Hematopoietic multipotent progenitor cell treated with erythropoietin and hydrocortisone succinate and interleukin-3 and kit ligand, for 8 days (in vitro differentiated cells): ENCODE measurements around the gene RNF215.

Experiments
- DNase-seq: peaks from one replicate; pipeline ENCODE4 v3.0.0-alpha.2; 2015

The RNF215 gene

GRCh38 chr22:30393885-30394284 is 6.7 kb upstream of the RNF215 start:
- DNase-seq: no peak

GRCh38 chr22:30393322-30393680 is 6.1 kb upstream of the RNF215 start:
- DNase-seq: no peak

- no peak for DNase-seq
Measured at GRCh38 chr22:30392661-30393321, 5.6 kb upstream of the RNF215 start.

GRCh38 chr22:30390974-30391691 is 3.9 kb upstream of the RNF215 start:
- DNase-seq: peak; percentile 94

DNA sequence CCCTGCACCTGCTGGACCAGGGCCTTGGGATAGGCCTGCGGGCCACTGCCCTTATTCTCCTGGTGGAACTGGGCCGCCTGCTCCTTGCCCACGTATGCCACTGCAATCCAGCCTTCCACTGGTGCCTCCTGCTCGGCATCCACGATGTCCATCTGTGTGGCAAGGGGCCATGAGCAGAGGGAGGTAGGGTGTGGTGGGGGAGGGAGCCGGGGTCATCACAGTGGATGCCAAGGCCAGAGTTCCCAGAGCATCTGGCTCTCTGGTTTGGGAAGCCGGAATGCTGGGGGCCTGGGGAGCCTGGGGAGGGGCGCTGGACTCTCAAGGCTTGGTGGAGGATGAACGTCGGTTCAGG is 627 bp downstream of the RNF215 start:
- DNase-seq: no peak

DNA sequence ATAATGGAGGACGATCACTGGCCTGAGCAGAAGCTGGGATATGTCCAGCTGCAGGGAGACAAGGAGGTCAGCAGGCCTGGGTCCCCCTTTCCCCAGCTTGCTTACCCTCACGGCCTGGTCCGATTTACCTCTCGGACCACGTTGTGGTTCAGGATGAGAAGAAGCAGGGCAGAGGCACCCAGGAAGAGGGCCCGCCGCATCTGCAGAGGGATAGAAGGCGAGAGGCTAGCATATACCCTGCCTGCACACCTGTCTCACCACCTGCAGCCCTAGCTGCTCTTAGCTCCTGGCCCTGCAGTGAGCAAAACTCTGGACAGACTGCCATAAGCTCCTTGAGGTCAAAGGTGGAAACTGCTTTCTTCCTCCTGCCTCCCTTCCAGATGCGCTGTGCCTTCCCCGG is 1.3 kb downstream of the RNF215 start:
- no peak for DNase-seq

DNA sequence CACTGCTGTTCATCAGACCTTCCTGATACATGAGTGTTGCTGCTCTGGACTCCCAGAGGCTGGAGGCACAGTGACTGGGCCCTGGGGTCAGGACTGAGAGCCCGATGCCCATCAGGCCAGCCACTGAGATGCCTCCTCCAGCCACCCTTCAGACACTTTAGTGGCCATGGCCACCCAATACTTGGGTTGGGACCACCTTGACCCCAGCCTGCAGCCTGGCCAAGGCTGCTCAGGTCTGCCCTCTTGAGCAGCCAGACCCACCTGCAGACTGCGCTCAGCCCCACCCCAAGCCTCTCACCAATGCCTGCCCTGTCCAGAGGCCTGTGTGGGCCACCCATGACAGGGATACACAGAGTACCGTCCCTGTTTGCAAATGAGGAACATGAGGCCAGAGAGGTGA is 4.2 kb downstream of the RNF215 start:
- DNase-seq: no peak

- DNase-seq: no peak
Measured at GRCh38 chr22:30382340-30382739, 4.9 kb downstream of the RNF215 start.

DNA sequence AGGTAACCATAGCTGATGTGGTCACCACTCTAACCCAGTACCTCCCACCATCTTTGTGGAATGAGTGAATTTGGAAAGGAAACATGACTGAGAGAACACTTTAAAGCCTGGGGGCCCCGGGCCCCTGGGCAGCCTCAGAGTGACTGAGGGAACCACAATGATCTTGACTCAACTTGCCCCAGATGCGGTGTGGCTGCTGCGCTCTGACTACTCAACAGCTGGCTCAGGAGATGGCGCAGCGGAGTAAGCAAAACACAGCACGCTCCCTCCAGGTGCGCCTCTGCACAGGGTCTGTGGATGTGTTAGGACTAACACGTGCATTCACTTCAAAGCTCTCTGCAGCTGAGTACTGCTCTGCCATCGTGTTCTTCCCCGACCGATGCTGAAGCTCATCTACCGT is 5.9 kb downstream of the RNF215 start:
- DNase-seq: no peak

- no peak for DNase-seq
Measured at GRCh38 chr22:30380011-30380410, 7.2 kb downstream of the RNF215 start.

DNA sequence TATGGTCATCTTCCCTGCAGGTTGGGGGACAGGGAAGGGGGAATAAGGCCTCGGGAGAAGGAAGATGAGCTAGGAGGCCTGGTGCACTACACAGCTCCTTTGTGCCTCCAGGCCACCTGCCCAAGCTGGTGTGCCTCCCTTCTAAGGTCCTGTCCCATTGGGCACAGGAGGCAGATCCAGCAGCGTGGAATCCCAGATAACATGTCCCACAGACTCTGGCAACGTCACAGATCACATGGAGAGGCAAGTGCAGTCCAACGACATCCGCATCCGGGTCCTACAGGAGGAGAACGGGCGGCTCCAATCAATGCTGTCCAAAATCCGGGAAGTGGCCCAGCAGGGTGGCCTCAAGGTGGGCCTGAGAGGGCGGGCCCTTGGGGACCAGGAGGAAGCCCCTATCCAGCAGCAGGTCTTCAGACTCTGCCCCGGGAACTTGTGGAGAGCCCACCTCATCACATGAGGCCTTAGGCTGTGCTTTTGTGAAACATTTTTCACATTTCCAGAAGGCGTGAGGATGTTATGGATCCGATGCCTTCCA is 11.8 kb downstream of the RNF215 start:
- no peak for DNase-seq

DNA sequence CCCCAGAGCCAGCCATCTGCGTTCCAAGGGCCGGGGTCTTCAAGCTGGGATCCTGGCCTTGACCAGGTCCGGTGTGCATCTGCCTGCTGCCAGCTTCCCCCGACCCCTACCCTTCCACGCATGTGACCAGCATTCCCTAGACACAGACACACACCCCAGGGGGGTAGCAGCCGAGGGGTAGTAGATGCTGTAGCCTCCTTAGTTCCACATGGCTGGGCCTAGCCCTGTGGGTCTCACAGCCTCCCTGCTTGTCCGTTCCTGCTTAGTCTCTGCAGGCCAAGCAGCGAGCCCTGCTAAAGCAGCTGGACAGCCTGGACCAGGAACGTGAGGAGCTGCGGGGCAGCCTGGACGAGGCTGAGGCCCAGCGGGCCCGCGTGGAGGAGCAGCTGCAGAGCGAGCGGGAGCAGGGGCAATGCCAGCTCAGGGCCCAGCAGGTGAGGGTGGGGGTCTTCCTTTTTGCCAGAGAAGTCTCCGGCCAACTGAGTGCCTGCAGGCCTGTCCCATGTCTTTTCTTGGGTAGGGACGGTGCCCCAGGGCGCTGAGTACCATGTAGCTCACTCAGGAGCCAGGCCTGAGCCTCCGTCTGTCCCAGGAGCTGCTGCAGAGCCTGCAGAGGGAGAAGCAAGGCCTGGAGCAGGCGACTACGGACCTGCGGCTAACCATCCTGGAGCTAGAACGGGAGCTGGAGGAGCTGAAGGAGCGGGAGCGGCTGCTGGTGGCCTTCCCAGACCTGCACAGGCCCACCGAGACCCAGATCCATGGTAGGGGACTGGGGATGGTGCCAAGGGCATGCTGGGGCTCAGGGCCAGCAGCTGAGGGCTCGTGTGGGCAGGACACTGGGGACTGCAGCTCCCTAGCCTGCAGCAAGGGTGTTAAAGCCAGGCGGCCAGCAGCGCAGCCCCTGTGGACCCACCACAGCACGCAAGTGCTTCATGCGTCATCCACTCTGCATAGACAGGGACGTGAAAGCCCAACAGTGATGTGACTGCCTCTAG is 13.6 kb downstream of the RNF215 start:
- DNase-seq: no peak

DNA sequence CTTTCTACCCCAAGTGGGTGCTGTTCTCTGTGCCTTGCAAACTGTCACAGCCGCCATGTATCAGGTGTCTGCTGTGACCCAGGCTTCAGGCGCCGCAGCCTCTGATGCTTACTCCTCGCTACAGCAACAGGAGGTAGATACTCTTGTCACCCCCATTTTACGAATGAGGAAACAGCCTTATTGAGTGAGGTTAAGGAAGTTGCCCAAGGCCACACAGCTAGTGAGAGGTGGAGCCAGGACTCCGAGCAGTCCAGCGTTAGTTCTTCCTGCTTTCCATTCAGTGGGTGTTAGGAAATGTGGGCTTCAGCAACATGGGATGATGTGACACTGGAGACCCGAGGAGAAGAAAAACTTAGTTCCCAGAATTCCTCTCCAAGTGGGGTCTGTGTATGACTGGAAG is 14.3 kb downstream of the RNF215 start:
- no peak for DNase-seq

DNA sequence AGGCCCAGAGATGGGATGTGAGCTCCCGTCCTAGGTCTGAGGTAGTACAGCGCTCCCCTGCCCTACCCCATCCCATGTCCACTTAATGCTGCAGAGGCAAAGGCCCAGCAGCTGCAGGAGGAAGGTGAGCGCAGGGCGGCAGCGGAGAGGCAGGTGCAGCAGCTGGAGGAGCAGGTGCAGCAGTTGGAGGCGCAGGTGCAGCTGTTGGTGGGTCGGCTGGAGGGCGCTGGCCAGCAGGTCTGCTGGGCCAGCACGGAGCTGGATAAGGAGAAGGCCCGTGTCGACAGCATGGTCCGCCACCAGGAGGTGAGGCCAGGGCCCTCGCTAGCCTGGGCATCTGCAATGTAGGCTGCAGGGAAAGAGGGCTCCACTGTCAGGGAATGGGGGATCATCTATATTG is 15.2 kb downstream of the RNF215 start:
- DNase-seq: no peak

DNA sequence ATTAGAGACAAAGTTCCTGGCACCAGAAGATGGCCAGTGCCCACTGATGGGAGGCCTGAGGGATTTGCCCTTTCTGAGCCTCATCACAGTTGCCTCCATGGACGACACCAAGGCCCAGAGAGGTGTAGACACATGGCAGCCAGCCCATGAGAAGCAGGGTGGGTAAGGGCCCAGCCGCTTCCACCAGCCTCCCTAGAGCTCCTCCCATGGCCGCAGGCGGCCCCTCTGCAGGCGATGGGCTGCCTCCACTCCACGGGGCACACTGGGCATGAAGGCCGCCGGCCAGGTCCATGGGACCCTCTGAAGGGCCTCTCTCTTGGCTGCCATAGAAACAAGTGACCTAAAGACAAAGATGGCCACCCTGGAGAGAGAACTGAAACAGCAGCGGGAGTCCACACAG is 15.9 kb downstream of the RNF215 start:
- DNase-seq: no peak

DNA sequence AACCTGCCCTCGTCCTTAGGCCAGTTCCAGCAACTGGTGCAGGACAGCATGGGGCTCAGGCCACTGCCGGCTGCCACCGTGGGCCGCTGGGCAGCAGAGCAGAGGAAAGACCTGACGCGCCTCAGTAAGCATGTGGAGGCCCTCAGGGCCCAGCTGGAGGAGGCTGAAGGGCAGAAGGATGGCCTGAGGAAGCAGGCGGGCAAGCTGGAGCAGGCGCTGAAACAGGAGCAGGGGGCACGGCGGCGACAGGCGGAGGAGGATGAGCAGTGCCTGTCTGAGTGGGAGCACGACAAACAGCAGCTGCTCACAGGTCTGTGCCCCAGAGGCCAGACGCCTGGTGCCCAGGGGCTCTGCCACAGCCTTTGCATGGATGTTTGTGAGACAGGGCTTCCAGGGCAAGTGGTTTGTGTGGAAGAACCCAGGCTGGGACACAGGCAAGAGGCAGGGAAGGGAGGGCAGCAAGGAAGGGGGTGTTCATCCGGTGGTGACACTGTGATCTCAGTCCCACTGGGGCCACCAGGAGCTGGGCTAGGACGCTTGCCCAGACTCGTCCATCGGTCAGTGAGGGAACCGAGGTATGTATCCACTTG is 16.5 kb downstream of the RNF215 start:
- no peak for DNase-seq

DNA sequence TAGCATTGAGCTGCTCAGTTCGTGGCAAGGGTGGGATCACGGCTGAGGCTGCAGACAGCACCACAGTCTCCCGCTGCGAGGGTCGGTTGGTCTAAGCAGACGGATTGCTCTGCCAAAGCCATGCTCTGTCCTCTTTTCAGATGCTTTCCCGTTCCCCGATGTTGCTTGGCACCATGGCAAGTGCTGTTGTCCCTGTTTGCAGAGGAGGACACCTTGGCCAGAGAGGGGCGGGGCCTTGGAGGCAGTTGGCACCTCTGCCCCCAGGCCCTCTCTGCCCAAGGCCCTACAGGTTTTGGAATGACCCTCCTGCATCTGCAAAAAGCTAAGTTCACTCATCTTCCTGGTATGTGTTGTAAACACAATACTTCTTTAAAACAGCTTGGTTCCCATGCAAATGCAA is 18.8 kb downstream of the RNF215 start:
- no peak for DNase-seq

- DNase-seq: no peak
Measured at GRCh38 chr22:30365891-30366290, 21.3 kb downstream of the RNF215 start.

GRCh38 chr22:30362651-30363281 is 24.4 kb downstream of the RNF215 start:
- DNase-seq: peak; percentile 83

DNA sequence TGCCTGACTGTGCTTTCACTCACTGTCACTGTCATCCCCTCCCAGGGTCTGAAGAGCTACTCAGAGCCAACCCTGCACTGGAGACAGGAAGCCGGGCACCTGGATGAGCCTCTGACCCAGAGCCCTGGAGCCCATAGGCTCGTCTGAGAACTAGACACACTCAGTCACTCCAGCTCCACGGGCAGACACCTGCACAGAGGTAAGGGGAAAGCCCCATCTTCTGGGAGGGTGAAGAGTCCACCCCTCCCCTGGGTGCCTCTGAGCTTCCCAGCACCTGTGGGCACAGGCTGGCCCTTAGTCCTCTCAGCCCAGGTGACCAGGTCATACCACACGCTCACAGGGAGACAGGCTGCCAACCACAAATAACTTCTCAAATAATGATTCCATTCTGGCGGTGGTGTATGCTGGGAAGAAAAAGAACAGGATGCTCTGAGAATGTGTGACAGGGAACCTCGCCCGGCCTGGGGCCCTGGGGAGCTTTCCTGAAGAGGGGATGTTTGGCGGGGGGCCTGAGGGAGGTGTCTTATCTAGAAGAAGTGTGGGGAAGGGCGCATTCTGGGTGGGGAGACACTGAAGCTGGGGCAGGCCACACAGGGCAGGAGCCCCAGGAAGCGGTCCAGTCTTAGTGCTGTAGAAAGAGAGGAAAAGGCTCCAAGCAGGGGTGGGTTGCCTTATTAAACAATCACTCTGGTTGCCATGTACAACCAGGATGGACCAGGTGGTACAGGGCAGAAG is 25.1 kb downstream of the RNF215 start:
- DNase-seq: no peak

- DNase-seq: no peak
Measured at GRCh38 chr22:30358541-30358940, 28.7 kb downstream of the RNF215 start.

DNA sequence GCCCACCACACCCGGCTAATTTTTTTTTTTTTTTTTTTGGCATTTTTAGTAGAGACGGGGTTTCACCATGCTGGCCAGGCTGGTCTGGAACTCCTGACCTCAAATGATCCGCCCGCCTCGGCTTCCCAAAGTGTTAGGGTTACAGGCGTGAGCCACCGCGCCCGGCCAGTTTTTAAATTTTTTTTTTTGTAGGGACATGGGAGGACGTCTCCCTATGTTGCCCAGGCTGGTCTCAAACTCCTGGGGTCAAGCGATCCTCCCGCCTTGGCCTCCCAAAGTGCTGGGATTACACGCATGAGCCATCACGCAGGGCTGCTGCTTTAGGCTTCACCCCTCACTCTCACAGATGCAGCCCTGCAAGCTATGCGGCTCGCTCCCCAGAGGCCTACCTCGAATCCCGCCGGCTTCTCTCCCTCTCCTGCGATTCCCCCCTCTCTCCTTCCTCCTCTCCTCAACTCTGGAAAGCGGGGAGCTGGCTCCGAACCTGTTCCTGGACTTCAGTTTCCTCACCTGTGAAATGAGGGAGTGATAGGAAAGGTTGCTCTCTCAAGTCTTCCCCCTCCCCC is 29.5 kb downstream of the RNF215 start:
- no peak for DNase-seq
